SK-MEL-5 (cell line): ENCODE results near the gene CPS1. TPM values are rescaled to one million over a fixed set of nuclear protein-coding genes. Genes with fewer than 3 reads are reported as not detected.

Experiments
- DNase-seq: peaks from one replicate; pipeline ENCODE4 v3.0.0-alpha.2; 2016; ENCODE audit warnings: low read depth, low spot score
- in situ Hi-C: cut with HindIII; loops from 2 replicates; pipeline ENCODE4 v1.10.0; 2016; ENCODE audit warnings: low sequenced_read_pairs, high pct_unique_total_duplicates, low pct_unique_long_range_greater_than_20kb
- total RNA-seq: library from RNA; depleted of rRNA; stranded (reverse); fragments of >200 nt; shearing (Covaris generic); gene quantifications from 2 replicates; pipeline ENCODE4 v1.2.3, GENCODE V29; 2014; rRNA removed

CPS1 gene
- total RNA-seq, 1 experiment from 2014 or later, result 18.5 TPM

GRCh38 chr2:210715560-210716082 lies 159.2 kb downstream of the CPS1 start:
- in situ Hi-C loops, result no loop called here
- no peak for DNase-seq

- in situ Hi-C loops, result no loop called here
Observed at GRCh38 chr2:210718503-210718902, 162.1 kb downstream of the CPS1 start.

GRCh38 chr2:210722092-210722491 lies 165.7 kb downstream of the CPS1 start:
- DNase-seq, result no peak

More at GRCh38 chr2:210718503-210718902, 162.1 kb downstream of the CPS1 start:
- no peak for DNase-seq

GRCh38 chr2:210727549-210727948 lies 171.2 kb downstream of the CPS1 start:
- no peak for DNase-seq

More at GRCh38 chr2:210722092-210722491, 165.7 kb downstream of the CPS1 start:
- in situ Hi-C loops, result no loop called here

More at GRCh38 chr2:210727549-210727948, 171.2 kb downstream of the CPS1 start:
- in situ Hi-C loops, result no loop called here

Other genes with a start within 250 kb of the CPS1 start
- gene MYL1, start 241.4 kb upstream of the CPS1 start, total RNA-seq, result not detected in 2 replicates
- 32.7 and 35.2 TPM in 2 replicates for gene LANCL1, start 79.8 kb upstream of the CPS1 start, total RNA-seq